ENCODE data around the gene GPBAR1.
"Not testable (repeated sequence)": the region's sequence is repeated elsewhere in the genome, so short reads cannot be mapped to it uniquely, and the experiment has no call there.

The GPBAR1 gene

DNA sequence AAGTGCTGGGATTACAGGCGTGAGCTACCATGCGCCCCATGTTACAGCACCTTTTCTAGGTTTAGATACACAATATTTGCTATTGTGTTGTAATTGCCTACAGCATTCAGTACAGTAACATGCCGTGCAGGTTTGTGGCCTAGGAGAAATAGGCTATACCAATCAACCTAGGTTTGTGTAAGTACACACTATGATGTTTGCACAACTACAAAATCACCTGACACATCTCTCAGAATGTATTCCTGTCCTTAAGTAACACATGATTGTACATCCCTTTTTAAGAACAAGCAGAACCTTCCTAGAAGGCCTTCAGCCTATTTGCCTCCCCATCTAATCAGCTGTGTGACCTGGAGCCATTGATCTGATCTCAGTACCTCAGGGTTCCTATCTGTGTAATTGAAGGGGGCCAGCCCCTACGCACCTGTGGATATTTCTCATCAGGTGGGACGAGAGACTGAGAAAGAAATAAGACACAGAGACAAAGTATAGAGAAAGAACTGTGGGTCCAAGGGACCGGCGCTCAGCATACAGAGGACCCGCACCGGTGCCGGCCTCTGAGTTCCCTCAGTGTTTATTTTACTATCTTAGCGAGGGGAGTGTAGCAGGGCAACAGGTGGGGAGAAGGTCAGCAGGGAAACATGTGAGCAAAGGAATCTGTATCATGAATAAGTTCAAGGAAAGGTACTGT lies 50.2 kb downstream of the GPBAR1 start:
- no peak for DNase-seq (ENCODE audit: low spot score)

DNA sequence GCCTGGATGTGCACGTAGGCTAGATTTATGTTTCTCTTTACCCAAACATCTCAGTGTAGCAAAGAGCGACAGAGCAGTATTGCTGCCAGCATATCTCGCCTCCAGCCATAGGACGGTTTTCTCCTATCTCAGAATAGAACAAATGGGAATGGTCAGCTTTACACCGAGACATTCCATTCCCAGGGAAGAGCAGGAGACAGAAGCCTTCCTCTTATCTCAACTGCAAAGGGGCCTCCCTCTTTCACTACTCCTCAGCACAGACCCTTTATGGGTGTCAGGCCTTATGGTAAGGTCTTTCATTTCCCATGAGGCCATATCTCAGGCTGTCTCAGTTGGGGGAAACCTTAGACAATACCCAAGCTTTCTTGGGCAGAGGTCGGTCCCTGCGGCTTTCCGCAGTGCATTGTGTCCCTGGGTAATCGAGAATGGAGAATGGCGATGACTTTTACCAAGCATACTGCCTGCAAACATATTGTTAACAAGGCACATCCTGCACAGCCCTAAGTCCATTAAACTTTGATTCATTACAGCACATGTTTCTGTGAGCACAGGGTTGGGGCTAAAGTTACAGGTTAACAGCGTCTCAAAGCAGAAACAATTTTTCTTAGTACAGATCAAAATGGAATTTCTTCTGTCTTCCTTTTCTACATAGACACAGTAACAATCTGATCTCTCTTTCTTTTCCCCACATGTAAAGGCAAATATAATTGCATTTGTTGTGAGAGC lies 50.9 kb downstream of the GPBAR1 start:
- not testable (repeated sequence) for DNase-seq (ENCODE audit: low spot score)

DNA sequence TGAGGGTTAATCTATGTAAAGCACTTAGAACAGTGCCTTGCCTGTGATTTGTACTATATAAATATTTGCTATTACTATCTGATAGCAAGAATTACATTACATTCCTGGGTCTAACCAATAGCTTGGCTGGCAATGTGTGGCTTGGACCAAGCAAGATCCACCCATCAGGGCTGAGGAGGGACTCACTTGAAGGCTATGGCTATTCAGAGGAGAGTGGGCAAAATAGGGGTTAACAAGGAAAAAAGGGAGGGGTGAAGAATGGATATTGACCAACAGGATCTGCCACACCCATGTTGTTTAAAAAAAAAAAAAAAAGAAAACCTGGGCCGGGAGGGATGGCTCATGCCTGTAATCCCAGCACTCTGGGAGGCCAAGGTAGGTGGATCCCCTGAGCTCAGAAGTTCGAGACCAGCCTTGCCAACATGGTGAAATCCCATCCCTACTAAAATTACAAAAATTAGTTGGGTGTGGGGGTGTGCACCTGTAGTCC lies 51.5 kb downstream of the GPBAR1 start:
- DNase-seq (ENCODE audit: low spot score) = no peak

DNA sequence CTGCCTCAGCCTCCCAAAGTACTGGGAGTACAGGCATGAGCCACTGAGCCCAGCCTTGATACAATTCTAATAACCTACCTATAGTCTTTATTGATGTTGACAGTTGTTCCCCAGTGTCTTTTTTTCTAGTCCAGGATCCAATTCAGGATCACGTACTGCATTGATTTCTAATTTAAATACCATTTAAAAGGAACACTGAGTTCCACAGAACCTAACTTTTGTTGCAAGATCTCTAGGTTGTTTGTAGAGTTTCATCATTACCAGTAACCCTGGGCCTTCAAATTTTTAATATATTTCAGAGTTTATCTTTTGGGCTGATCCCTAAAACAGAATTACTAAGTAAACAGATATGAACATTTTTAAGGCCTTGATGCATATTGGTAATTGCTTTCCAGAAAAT lies 52.5 kb downstream of the GPBAR1 start:
- no peak for DNase-seq (ENCODE audit: low spot score)
